Ishikawa (cell line): ENCODE measurements around the gene ULBP2.

Experiments
- EGR1 ChIP-seq: IDR thresholded peaks from 2 replicates; pipeline ENCODE4 v1.6.1; 2012
- EP300 ChIP-seq: IDR thresholded peaks from 2 replicates; pipeline ENCODE4 v1.6.1; 2012; ENCODE audit warnings: borderline replicate concordance
- TCF12 ChIP-seq: IDR thresholded peaks from 2 replicates; pipeline ENCODE4 v1.6.1; 2012; ENCODE audit warnings: low read depth
- TF ChIP-seq, protein P1 (sequence below): IDR thresholded peaks from 2 replicates; pipeline ENCODE4 v1.6.1; 2012

DNA sequence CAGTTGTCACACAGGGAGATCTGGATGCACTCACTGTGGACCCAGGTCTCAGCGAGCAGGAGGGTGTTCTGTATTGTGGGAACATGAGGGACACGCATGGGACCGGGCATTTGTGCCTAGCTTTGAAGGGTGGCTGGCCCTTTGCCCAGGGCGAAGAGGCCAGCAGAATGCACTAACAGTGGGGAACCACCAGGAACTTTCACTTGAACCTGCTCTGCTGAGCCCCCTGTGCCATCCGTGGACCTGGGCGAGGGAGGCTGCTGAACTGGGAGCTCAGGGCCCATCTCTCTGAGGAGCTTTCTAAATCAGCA, 1.2 kb upstream of the ULBP2 start:
- TF ChIP-seq, protein P1, sequence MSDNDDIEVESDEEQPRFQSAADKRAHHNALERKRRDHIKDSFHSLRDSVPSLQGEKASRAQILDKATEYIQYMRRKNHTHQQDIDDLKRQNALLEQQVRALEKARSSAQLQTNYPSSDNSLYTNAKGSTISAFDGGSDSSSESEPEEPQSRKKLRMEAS = no peak
- TF ChIP-seq EGR1 (no peak), TCF12 (no peak), EP300 (no peak)
